Neural crest cell (in vitro differentiated cells): ENCODE measurements around the gene FAM171A1. TPM values are rescaled to one million over a fixed set of nuclear protein-coding genes. Genes with fewer than 3 reads are reported as not detected.
"Not testable (repeated sequence)": the region's sequence is repeated elsewhere in the genome, so short reads cannot be mapped to it uniquely, and the experiment has no call there.

Experiments
- DNase-seq: peaks from one replicate; pipeline ENCODE4 v3.0.0; 2021; ENCODE audit warnings: low read depth, mixed read lengths, low spot score
- H3K27ac Mint-ChIP-seq: one replicate; pipeline ENCODE4 v1.8.0; 2021; ENCODE audit warnings: mild to moderate bottlenecking, mixed read lengths; ENCODE audit not compliant: unreplicated experiment
- H3K27me3 Mint-ChIP-seq: 2 replicates; pipeline ENCODE4 v1.8.0; 2021; ENCODE audit warnings: low read depth, mild to moderate bottlenecking, mixed read lengths
- H3K36me3 Mint-ChIP-seq: 2 replicates; pipeline ENCODE4 v1.8.0; 2021; ENCODE audit warnings: low read depth, mild to moderate bottlenecking, mixed read lengths
- H3K4me1 Mint-ChIP-seq: 2 replicates; pipeline ENCODE4 v1.8.0; 2021; ENCODE audit warnings: mixed read lengths
- H3K4me3 Mint-ChIP-seq: one replicate; pipeline ENCODE4 v1.8.0; 2021; ENCODE audit warnings: mild to moderate bottlenecking, mixed read lengths
- H3K9me3 Mint-ChIP-seq: 2 replicates; pipeline ENCODE4 v1.8.0; 2021; ENCODE audit warnings: mixed read lengths
- CTCF ChIP-seq: fragments of 200-600 bp; sonication (generic); conservative IDR thresholded peaks from 2 replicates; pipeline ENCODE4 v1.5.0; 2021; ENCODE audit warnings: antibody characterized with exemption, mild to moderate bottlenecking
- total RNA-seq: library from RNA; stranded (reverse); gene quantifications from 2 replicates; pipeline ENCODE4 v1.2.1, GENCODE V29; 2021

Gene FAM171A1
- total RNA-seq, 1 donor from 2014 or later = 64.2 TPM

GRCh38 chr10:15335508-15335907 is 35.6 kb downstream of the FAM171A1 start:
- H3K27me3 Mint-ChIP-seq = no peaks in the 10 kb centered on the region
- H3K4me1 Mint-ChIP-seq = peaks cover 20% of the 10 kb centered on the region
- TF ChIP-seq CTCF = no peak
- peaks cover 2% of the 10 kb centered on the region for H3K36me3 Mint-ChIP-seq
- no peak overlapping the region for H3K4me3 Mint-ChIP-seq
- H3K27ac Mint-ChIP-seq = no peak overlapping the region
- DNase-seq = no peak
- no peaks in the 10 kb centered on the region for H3K9me3 Mint-ChIP-seq

- Mint-ChIP-seq H3K27ac (peak overlapping the region; percentile 12), H3K4me1 (peaks cover 20% of the 10 kb centered on the region), H3K27me3 (no peaks in the 10 kb centered on the region), H3K36me3 (peaks cover 2% of the 10 kb centered on the region), H3K9me3 (no peaks in the 10 kb centered on the region), H3K4me3 (no peak overlapping the region)
- DNase-seq = no peak
- TF ChIP-seq CTCF = no peak
Measured at GRCh38 chr10:15334650-15335323, 36.3 kb downstream of the FAM171A1 start.

GRCh38 chr10:15333909-15334649 is 37.0 kb downstream of the FAM171A1 start:
- Mint-ChIP-seq H3K9me3 (no peaks in the 10 kb centered on the region), H3K27me3 (no peaks in the 10 kb centered on the region), H3K27ac (no peak overlapping the region), H3K4me3 (no peak overlapping the region), H3K4me1 (peaks cover 20% of the 10 kb centered on the region), H3K36me3 (peaks cover 2% of the 10 kb centered on the region)
- no peak for DNase-seq
- TF ChIP-seq CTCF = no peak

GRCh38 chr10:15333181-15333580 is 37.9 kb downstream of the FAM171A1 start:
- not testable (repeated sequence) for H3K4me3 Mint-ChIP-seq, DNase-seq, H3K27ac Mint-ChIP-seq, H3K27me3 Mint-ChIP-seq, H3K36me3 Mint-ChIP-seq, H3K9me3 Mint-ChIP-seq
- peaks cover 20% of the 10 kb centered on the region for H3K4me1 Mint-ChIP-seq

- peaks cover 2% of the 10 kb centered on the region for H3K36me3 Mint-ChIP-seq
- no peak overlapping the region for H3K4me3 Mint-ChIP-seq
- DNase-seq = no peak
- H3K27ac Mint-ChIP-seq = no peak overlapping the region
- no peak for TF ChIP-seq CTCF
- peaks cover 20% of the 10 kb centered on the region for H3K4me1 Mint-ChIP-seq
- no peaks in the 10 kb centered on the region for H3K9me3 Mint-ChIP-seq
- H3K27me3 Mint-ChIP-seq = no peaks in the 10 kb centered on the region
Measured at GRCh38 chr10:15331461-15331860, 39.6 kb downstream of the FAM171A1 start.

- TF ChIP-seq CTCF = no peak
- no peaks in the 10 kb centered on the region for H3K9me3 Mint-ChIP-seq
- no peaks in the 10 kb centered on the region for H3K27me3 Mint-ChIP-seq
- no peak for DNase-seq
- H3K4me1 Mint-ChIP-seq = peaks cover 21% of the 10 kb centered on the region
- no peak overlapping the region for H3K27ac Mint-ChIP-seq
- peaks cover 8% of the 10 kb centered on the region for H3K36me3 Mint-ChIP-seq
- no peak overlapping the region for H3K4me3 Mint-ChIP-seq
Measured at GRCh38 chr10:15329437-15329836, 41.7 kb downstream of the FAM171A1 start.
